ENCODE data around the gene CDK9. TPM values are rescaled to one million over a fixed set of nuclear protein-coding genes. Genes with fewer than 3 reads are reported as not detected.

The CDK9 gene
- total and polyA plus RNA-seq, 4 experiments from 2014 or later = 35.4 to 138 (median 95.2) TPM

GRCh38 chr9:127761491-127761956 is 24.3 kb upstream of the CDK9 start:
- Mint-ChIP-seq H3K36me3 (peaks cover 34 to 52% of the 10 kb centered on the region in 2 donors), H3K27me3 (no peaks in the 10 kb centered on the region), H3K9me3 (no peaks in the 10 kb centered on the region), H3K4me1 (peaks cover 27 to 46% (median 36%) of the 10 kb centered on the region in 4 donors), H3K4me3 (no peak overlapping the region), H3K27ac (peak overlapping the region in 2 of 7 donors; percentile 17 to 53)
- no peak overlapping the region for H3K4me3 ChIP-seq (ENCODE audit: low read length in 2 of 2)
- no peak for DNase-seq
- no peaks in the 10 kb centered on the region for H3K9me3 ChIP-seq (ENCODE audit: control insufficient read depth in 1 of 2, low read length in 2 of 2)
- POLR2A ChIA-PET (ENCODE audit: partially characterized antibody) = interaction anchor here (1.0 to 2.7 kb wide), 2 partner anchors 10 to 46 kb away, joined by 3 to 9 read pairs; partner anchors contain the start of gene PTRH1
- intact Hi-C loops (cut with micrococcal nuclease) = no loop called here
- CTCF ChIA-PET (ENCODE audit: partially characterized antibody) = interaction anchor here (1.1 to 1.4 kb wide), 3 partner anchors 21 to 27 kb away, joined by 3 to 4 read pairs (median 4); partner anchors contain the start of gene TOR2A
- H3K27ac ChIP-seq (ENCODE audit: low read depth, low read length) = no peak overlapping the region
- H3K36me3 ChIP-seq (ENCODE audit: insufficient read depth, low read length) = peaks cover 18% of the 10 kb centered on the region
- no peaks in the 10 kb centered on the region for H3K27me3 ChIP-seq (ENCODE audit: insufficient read depth, low read length)
- H3K4me1 ChIP-seq (ENCODE audit: insufficient read depth, low read length) = peaks cover 28% of the 10 kb centered on the region

GRCh38 chr9:127762111-127762676 is 23.6 kb upstream of the CDK9 start:
- no peaks in the 10 kb centered on the region for H3K27me3 ChIP-seq (ENCODE audit: insufficient read depth, low read length)
- H3K27ac ChIP-seq (ENCODE audit: low read depth, low read length) = no peak overlapping the region
- H3K9me3 ChIP-seq (ENCODE audit: control insufficient read depth in 1 of 2, low read length in 2 of 2) = no peaks in the 10 kb centered on the region
- H3K4me3 ChIP-seq (ENCODE audit: low read length in 2 of 2) = no peak overlapping the region
- H3K27me3 Mint-ChIP-seq = no peaks in the 10 kb centered on the region
- CTCF ChIA-PET (ENCODE audit: partially characterized antibody) = interaction anchor here (1.4 to 10.6 kb wide), 2 partner anchors 22 to 27 kb away, joined by 4 to 128 read pairs; partner anchors contain the start of genes CDK9 and TOR2A
- H3K9me3 Mint-ChIP-seq = no peaks in the 10 kb centered on the region
- POLR2A ChIA-PET (ENCODE audit: partially characterized antibody) = interaction anchor here (1.0 to 15.3 kb wide), 3 partner anchors 9 to 47 kb away, joined by 3 to 377 read pairs (median 9); partner anchors contain the start of genes CDK9, PTRH1 and SH2D3C
- peaks cover 29 to 53% (median 41%) of the 10 kb centered on the region in 4 donors for H3K4me1 Mint-ChIP-seq
- H3K4me3 Mint-ChIP-seq = no peak overlapping the region
- peaks cover 18% of the 10 kb centered on the region for H3K36me3 ChIP-seq (ENCODE audit: insufficient read depth, low read length)
- intact Hi-C loops (cut with micrococcal nuclease) = no loop called here
- H3K4me1 ChIP-seq (ENCODE audit: insufficient read depth, low read length) = peaks cover 35% of the 10 kb centered on the region
- no peak for DNase-seq
- peaks cover 34 to 57% of the 10 kb centered on the region in 2 donors for H3K36me3 Mint-ChIP-seq
- peak overlapping the region in 6 of 7 donors; percentile 35 to 98 (median 82) for H3K27ac Mint-ChIP-seq

- Histone ChIP-seq H3K27me3 (ENCODE audit: insufficient read depth, low read length) (no peaks in the 10 kb centered on the region), H3K9me3 (ENCODE audit: control insufficient read depth in 1 of 2, low read length in 2 of 2) (no peaks in the 10 kb centered on the region), H3K27ac (ENCODE audit: low read depth, low read length) (peak overlapping the region; percentile 24), H3K36me3 (ENCODE audit: insufficient read depth, low read length) (peaks cover 11% of the 10 kb centered on the region), H3K4me1 (ENCODE audit: insufficient read depth, low read length) (peaks cover 52% of the 10 kb centered on the region), H3K4me3 (ENCODE audit: low read length in 2 of 2) (no peak overlapping the region)
- no peak for DNase-seq
- intact Hi-C loops (cut with micrococcal nuclease) = no loop called here
- peak overlapping the region; percentile 22 to 98 (median 84) for H3K27ac Mint-ChIP-seq
- H3K9me3 Mint-ChIP-seq = no peaks in the 10 kb centered on the region
- peaks cover 33 to 56% of the 10 kb centered on the region in 2 donors for H3K36me3 Mint-ChIP-seq
- no peaks in the 10 kb centered on the region for H3K27me3 Mint-ChIP-seq
- CTCF ChIA-PET (ENCODE audit: partially characterized antibody) = interaction anchor here (0.9 to 10.6 kb wide), 7 partner anchors 14 to 106 kb away, joined by 3 to 128 read pairs (median 3); partner anchors contain the start of genes CDK9, SH2D3C and TOR2A
- peaks cover 39 to 67% (median 56%) of the 10 kb centered on the region in 4 donors for H3K4me1 Mint-ChIP-seq
- POLR2A ChIA-PET (ENCODE audit: partially characterized antibody) = interaction anchor here (2.1 to 15.3 kb wide), 2 partner anchors 19 to 20 kb away, joined by 6 to 377 read pairs; partner anchors contain the start of genes CDK9 and SH2D3C
- H3K4me3 Mint-ChIP-seq = peak overlapping the region in 1 of 8 donors; percentile 6
These were observed 21.9 kb upstream of the CDK9 start for GRCh38 chr9:127763918-127764384.

DNA sequence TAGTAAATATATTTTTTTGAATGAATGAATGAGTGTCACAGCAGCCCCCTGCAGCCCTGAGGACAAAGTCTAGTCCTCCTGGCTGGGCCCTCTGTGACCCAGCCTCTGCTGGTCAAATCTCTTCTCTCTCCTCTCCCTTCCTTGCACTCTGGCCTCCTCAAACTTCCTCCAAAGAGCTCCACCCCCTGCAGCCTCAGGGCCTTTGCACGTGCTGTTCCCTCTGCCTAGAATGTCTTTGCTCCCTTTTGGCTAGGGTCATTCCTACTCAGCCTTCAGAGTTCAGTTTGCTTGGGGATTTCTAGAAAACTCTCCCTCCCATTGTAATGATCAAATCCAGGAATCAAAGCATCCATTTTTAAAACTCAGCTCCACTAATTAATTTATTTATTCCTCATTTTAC is 20.4 kb upstream of the CDK9 start:
- ChIA-PET POLR2A (ENCODE audit: partially characterized antibody) (interaction anchor here (1.0 to 15.3 kb wide), 6 partner anchors 11 to 172 kb away, joined by 3 to 377 read pairs (median 6); partner anchors contain the start of genes CDK9, DPM2, FPGS and SH2D3C), CTCF (ENCODE audit: partially characterized antibody) (interaction anchor here (0.8 to 10.6 kb wide), 8 partner anchors 19 to 177 kb away, joined by 3 to 128 read pairs (median 6); partner anchors contain the start of genes CDK9 and TOR2A)
- Histone ChIP-seq H3K4me1 (ENCODE audit: insufficient read depth, low read length) (peaks cover 67% of the 10 kb centered on the region), H3K9me3 (ENCODE audit: control insufficient read depth in 1 of 2, low read length in 2 of 2) (no peaks in the 10 kb centered on the region), H3K4me3 (ENCODE audit: low read length in 2 of 2) (no peak overlapping the region), H3K27me3 (ENCODE audit: insufficient read depth, low read length) (no peaks in the 10 kb centered on the region), H3K27ac (ENCODE audit: low read depth, low read length) (peak overlapping the region; percentile 67), H3K36me3 (ENCODE audit: insufficient read depth, low read length) (peaks cover 11% of the 10 kb centered on the region)
- intact Hi-C loops (cut with micrococcal nuclease) = no loop called here
- Mint-ChIP-seq H3K27me3 (no peaks in the 10 kb centered on the region), H3K36me3 (peaks cover 33 to 57% of the 10 kb centered on the region in 2 donors), H3K4me3 (peak overlapping the region in 2 of 8 donors; percentile 22 to 38), H3K4me1 (peaks cover 47 to 80% (median 68%) of the 10 kb centered on the region in 4 donors), H3K9me3 (no peaks in the 10 kb centered on the region), H3K27ac (peak overlapping the region; percentile 36 to 98 (median 79))
- no peak for DNase-seq

DNA sequence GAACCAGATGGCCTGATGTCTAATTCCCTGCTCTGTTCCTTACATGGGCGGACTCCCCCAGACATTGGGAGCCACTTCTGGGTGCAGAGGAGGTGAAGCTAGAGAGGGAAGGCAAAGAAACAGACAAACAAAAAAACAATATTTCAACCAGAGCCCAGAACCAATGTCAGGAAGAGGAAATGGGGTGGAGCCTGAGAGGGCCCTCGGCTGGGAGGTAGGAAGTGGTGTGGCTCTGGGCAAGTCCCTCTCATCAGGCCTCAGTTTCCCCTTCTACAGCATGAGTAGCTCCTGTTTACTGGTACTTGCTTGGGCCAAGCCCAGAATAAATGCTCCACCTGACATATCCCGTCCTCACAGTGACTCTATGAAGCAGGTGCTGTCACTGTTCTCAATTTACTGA is 18.4 kb upstream of the CDK9 start:
- Mint-ChIP-seq H3K27me3 (no peaks in the 10 kb centered on the region), H3K36me3 (peaks cover 31 to 64% of the 10 kb centered on the region in 2 donors), H3K9me3 (no peaks in the 10 kb centered on the region), H3K4me3 (peak overlapping the region in 7 of 8 donors; percentile 27 to 88 (median 74)), H3K27ac (peak overlapping the region; percentile 88 to 98 (median 94)), H3K4me1 (peaks cover 55 to 96% (median 80%) of the 10 kb centered on the region in 4 donors)
- Histone ChIP-seq H3K4me1 (ENCODE audit: insufficient read depth, low read length) (peaks cover 78% of the 10 kb centered on the region), H3K27ac (ENCODE audit: low read depth, low read length) (peak overlapping the region; percentile 67), H3K4me3 (ENCODE audit: low read length in 2 of 2) (no peak overlapping the region), H3K36me3 (ENCODE audit: insufficient read depth, low read length) (peaks cover 5% of the 10 kb centered on the region), H3K9me3 (ENCODE audit: control insufficient read depth in 1 of 2, low read length in 2 of 2) (no peaks in the 10 kb centered on the region), H3K27me3 (ENCODE audit: insufficient read depth, low read length) (no peaks in the 10 kb centered on the region)
- no peak for DNase-seq
- intact Hi-C loops (cut with micrococcal nuclease) = no loop called here
- ChIA-PET POLR2A (ENCODE audit: partially characterized antibody) (interaction anchor here (0.8 to 15.3 kb wide), 12 partner anchors 9 to 163 kb away, joined by 3 to 377 read pairs (median 4); partner anchors contain the start of genes CDK9, PIP5KL1, SH2D3C and TOR2A), CTCF (ENCODE audit: partially characterized antibody) (interaction anchor here (0.7 to 10.6 kb wide), 9 partner anchors 9 to 179 kb away, joined by 3 to 128 read pairs (median 6); partner anchors contain the start of genes CDK9, FPGS and TOR2A)

DNA sequence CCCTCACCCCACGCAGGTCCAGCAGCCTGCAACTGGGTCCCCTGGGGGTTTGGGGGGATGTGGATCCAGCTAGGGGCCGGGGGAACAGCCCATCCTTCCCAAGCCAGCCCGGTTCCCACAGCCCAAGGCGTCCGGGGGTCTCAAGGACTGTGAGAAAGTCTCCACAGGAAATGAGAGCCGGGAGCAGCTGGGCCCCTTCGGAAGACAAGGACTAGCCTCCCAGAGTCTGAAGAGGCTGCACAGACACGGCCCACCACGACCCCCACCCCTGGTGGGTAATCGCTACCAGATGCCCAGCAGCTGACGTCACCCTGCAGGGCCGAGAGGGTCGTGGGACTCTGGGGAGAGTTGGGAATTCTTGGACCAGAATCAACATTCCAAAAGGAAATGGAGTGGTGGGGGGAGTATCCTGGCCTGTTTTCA is 17.9 kb upstream of the CDK9 start:
- H3K36me3 Mint-ChIP-seq = peaks cover 27 to 63% of the 10 kb centered on the region in 2 donors
- H3K4me3 Mint-ChIP-seq = peak overlapping the region in 6 of 8 donors; percentile 4 to 88 (median 74)

More for the DNA sequence above, 17.9 kb upstream of the CDK9 start:
- DNase-seq = no peak
- peak overlapping the region; percentile 67 for H3K27ac ChIP-seq (ENCODE audit: low read depth, low read length)
- H3K4me1 Mint-ChIP-seq = peaks cover 50 to 91% (median 76%) of the 10 kb centered on the region in 4 donors
- H3K4me1 ChIP-seq (ENCODE audit: insufficient read depth, low read length) = peaks cover 83% of the 10 kb centered on the region
- no peaks in the 10 kb centered on the region for H3K9me3 ChIP-seq (ENCODE audit: control insufficient read depth in 1 of 2, low read length in 2 of 2)
- intact Hi-C loops (cut with micrococcal nuclease) = no loop called here
- peak overlapping the region; percentile 92 to 98 (median 96) for H3K27ac Mint-ChIP-seq
- no peaks in the 10 kb centered on the region for H3K9me3 Mint-ChIP-seq
- H3K36me3 ChIP-seq (ENCODE audit: insufficient read depth, low read length) = peaks cover 7% of the 10 kb centered on the region
- CTCF ChIA-PET (ENCODE audit: partially characterized antibody) = interaction anchor here (0.7 to 10.6 kb wide), 7 partner anchors 8 to 148 kb away, joined by 3 to 128 read pairs (median 5); partner anchors contain the start of genes CDK9, FPGS and TOR2A
- POLR2A ChIA-PET (ENCODE audit: partially characterized antibody) = interaction anchor here (0.8 to 15.3 kb wide), 9 partner anchors 8 to 162 kb away, joined by 3 to 377 read pairs (median 4); partner anchors contain the start of genes CDK9, PIP5KL1, SH2D3C and TOR2A
- H3K4me3 ChIP-seq (ENCODE audit: low read length in 2 of 2) = no peak overlapping the region
- H3K27me3 Mint-ChIP-seq = no peaks in the 10 kb centered on the region
- no peaks in the 10 kb centered on the region for H3K27me3 ChIP-seq (ENCODE audit: insufficient read depth, low read length)
